K562 (cell line): ENCODE measurements around the gene SERPINB5. TPM values are rescaled to one million over a fixed set of nuclear protein-coding genes. Genes with fewer than 3 reads are reported as not detected.

ENCODE experiments used
- ATAC-seq: fragments of 200-7000 bp; cut with Tn5 transposase; 3 replicates; pipeline ENCODE4 v1.9.1; 2020; ENCODE audit warnings: moderate library complexity
- BruUV-seq: library from RNA; stranded (reverse); fragments of 400-500 nt; replicated peaks from 2 replicates; lab custom pipeline; 2021; lab: Mats Ljungman, UMichigan
- CTCF ChIA-PET: fragments of 300-600 bp; formaldehyde crosslinking; extraction: SDS; loops from one replicate; lab custom pipeline; 2021; ENCODE audit warnings: low intra/inter-chr PET ratio; lab: Yijun Ruan, JAX
- POLR2A ChIA-PET: fragments of 300-600, 350-650 bp; sonication (Branson Sonifier 250); formaldehyde crosslinking; extraction: SDS; loops from one replicate; lab custom pipeline; 2021; ENCODE audit warnings: antibody characterized with exemption, inconsistent platforms; lab: Yijun Ruan, JAX
- DNase-seq, 4 experiments: peaks; one replicate each; pipeline versions ENCODE4 v3.0.0 to v3.0.0-alpha.2; 2011 to 2018; ENCODE audit warnings: low spot score in 3 of 4, mixed read lengths in 3 of 4; ENCODE audit errors: extremely low read depth in 1 of 4
- FAIRE-seq: peaks from 2 replicates; lab custom pipeline; 2011; peaks lifted over from hg19 to GRCh38; lab: Jason Lieb, UNC
- H2AFZ ChIP-seq: 2 replicates; pipeline ENCODE4 v1.6.0; 2011; ENCODE audit warnings: low read depth, low read length, control low read depth, inconsistent platforms
- H3K27ac ChIP-seq: fragments of 200-600 bp; 3 replicates; pipeline ENCODE4 v1.8.0; 2011; ENCODE audit warnings: low read depth, mild to moderate bottlenecking, control low read depth, inconsistent platforms, low read length, moderate library complexity, mixed read lengths; ENCODE audit errors: extremely low read depth
- H3K27me3 ChIP-seq, 2 experiments: fragments of 300-600 bp in 1 of 2; 2 replicates in 1 of 2; 3 replicates in 1 of 2; pipeline versions ENCODE4 v1.6.0 to v1.8.0; 2011; ENCODE audit warnings: inconsistent platforms in 2 of 2, low read length in 2 of 2, mild to moderate bottlenecking in 1 of 2, mixed read lengths in 1 of 2, moderate library complexity in 1 of 2; ENCODE audit not compliant: control insufficient read depth in 2 of 2, insufficient read depth in 2 of 2
- H3K36me3 ChIP-seq: fragments of 300-600 bp; 3 replicates; pipeline ENCODE4 v1.8.0; 2011; ENCODE audit warnings: mild to moderate bottlenecking, low read length, inconsistent platforms; ENCODE audit not compliant: control insufficient read depth, insufficient read depth
- H3K4me1 ChIP-seq, 2 experiments: fragments of 200-600 bp in 1 of 2; replicated peaks in 1 of 2; 2 replicates in 1 of 2; 3 replicates in 1 of 2; pipeline versions ENCODE4 v1.5.1 to v1.8.0; 2011; ENCODE audit warnings: inconsistent platforms in 2 of 2, low read length in 2 of 2, mild to moderate bottlenecking in 1 of 2, mixed read lengths in 1 of 2, moderate library complexity in 1 of 2; ENCODE audit not compliant: control insufficient read depth in 2 of 2, insufficient read depth in 2 of 2
- H3K4me2 ChIP-seq: 2 replicates; pipeline ENCODE4 v1.6.1; 2011; ENCODE audit warnings: low read length, control low read depth, inconsistent platforms, mixed read lengths; ENCODE audit not compliant: insufficient read depth
- H3K4me3 ChIP-seq: fragments of 200-600 bp; sonication (generic), shearing (Covaris generic); 2 replicates; pipeline ENCODE4 v1.5.1; 2016; ENCODE audit warnings: control low read depth, inconsistent platforms
- H3K79me2 ChIP-seq: fragments of 200-600 bp; 3 replicates; pipeline ENCODE4 v1.8.0; 2011; ENCODE audit warnings: low read length, inconsistent platforms; ENCODE audit not compliant: control insufficient read depth, insufficient read depth
- H3K9ac ChIP-seq, 2 experiments: 2 replicates each; pipeline versions ENCODE4 v1.6.0 to v1.6.1; 2011; ENCODE audit warnings: low read depth in 2 of 2, low read length in 2 of 2, control low read depth in 1 of 2, inconsistent platforms in 1 of 2, mild to moderate bottlenecking in 1 of 2, mixed read lengths in 1 of 2; ENCODE audit not compliant: insufficient read depth in 1 of 2
- H3K9me1 ChIP-seq: one replicate; pipeline ENCODE4 v1.6.0; 2011; ENCODE audit warnings: inconsistent platforms, mild to moderate bottlenecking, low read length, moderate library complexity; ENCODE audit not compliant: control insufficient read depth, insufficient read depth
- H3K9me3 ChIP-seq: replicated peaks from 2 replicates; pipeline ENCODE4 v1.5.1; 2011; ENCODE audit warnings: low read depth, low read length, inconsistent platforms; ENCODE audit not compliant: control insufficient read depth, insufficient read depth
- H4K20me1 ChIP-seq: replicated peaks from 2 replicates; pipeline ENCODE4 v1.6.1; 2011; ENCODE audit warnings: low read length, inconsistent platforms, mixed read lengths; ENCODE audit not compliant: control insufficient read depth, insufficient read depth
- BDP1 ChIP-seq: IDR thresholded peaks from 3 replicates; pipeline ENCODE4 v1.6.1; 2011; ENCODE audit not compliant: insufficient read length, insufficient read depth
- FOXM1 ChIP-seq, 2 experiments: fragments of 450-650 bp in 1 of 2; sonication (generic) in 1 of 2; formaldehyde crosslinking in 1 of 2; IDR thresholded peaks; 2 replicates each; pipeline versions ENCODE4 v1.6.1 to v1.9.0; 2017 to 2022; ENCODE audit warnings: low read depth in 2 of 2, mild to moderate bottlenecking in 2 of 2, missing genetic modification reagents in 1 of 2, moderate library complexity in 1 of 2
- HSF4 ChIP-seq: fragments of 250-450 bp; sonication (Bioruptor Pico); IDR thresholded peaks from 2 replicates; pipeline ENCODE4 v2.1.2; 2022; ENCODE audit warnings: mild to moderate bottlenecking, moderate library complexity, borderline replicate concordance
- STAG1 ChIP-seq: sonication (generic); formaldehyde crosslinking; IDR thresholded peaks from 2 replicates; pipeline ENCODE4 v1.5.0; 2020; ENCODE audit warnings: missing genetic modification reagents, borderline replicate concordance
- WGBS: fragments of 100-300 bp; shearing (Covaris generic); methylation state at CpG from one replicate; pipeline ENCODE4 v1.1.6; 2016; ENCODE audit warnings: low coverage, mixed read lengths; ENCODE audit not compliant: insufficient coverage; ENCODE audit errors: missing lambda C conversion rate; 5-methylcytosine and 5-hydroxymethylcytosine counted together
- in situ Hi-C: fragments of 300-500 bp; cut with MboI; formaldehyde crosslinking; loops from 4 replicates; pipeline ENCODE4 v1.15.0; 2018; ENCODE audit warnings: inconsistent platforms, mixed read lengths
- intact Hi-C: fragments of 100-400 bp; cut with micrococcal nuclease; formaldehyde crosslinking; loops from 2 replicates; pipeline ENCODE4 v1.14.2; 2022
- polyA plus RNA-seq, 8 experiments: library from polyadenylated mRNA; depleted of rRNA in 4 of 8; stranded (reverse) in 5 of 8; unstranded in 3 of 8; fragments of >200 nt; fragmentation: Nextera tagmentation in 2 of 8; fragmentation: Illumina TruSeq in 1 of 8; extraction: Ambion mirVana in 2 of 8; extraction: Trizol in 1 of 8; gene quantifications; 2 replicates each; pipeline versions ENCODE4 v1.2.1 to v1.2.3, GENCODE V29; 2011 to 2014; ENCODE audit warnings: inconsistent platforms in 1 of 8, missing spikeins in 1 of 8
- total RNA-seq, 7 experiments: library from RNA; depleted of rRNA in 6 of 7; stranded (reverse); fragments of >200 nt in 6 of 7; fragmentation: Illumina TruSeq in 2 of 7; extraction: Trizol in 2 of 7; gene quantifications; 2 replicates each; pipeline versions ENCODE4 v1.2.1 to v1.2.3, GENCODE V29; 2011 to 2021; ENCODE audit warnings: low replicate concordance in 1 of 7
- TF ChIP-seq, protein P1 (sequence below), 2 experiments: fragments of 450-650 bp in 1 of 2; IDR thresholded peaks; 2 replicates each; pipeline ENCODE4 v1.6.1; 2011 to 2017; ENCODE audit warnings: low read depth in 2 of 2, antibody characterized with exemption in 1 of 2, borderline replicate concordance in 1 of 2, low read length in 1 of 2, mild to moderate bottlenecking in 1 of 2, mixed read lengths in 1 of 2; ENCODE audit not compliant: control insufficient read depth in 1 of 2
- TF ChIP-seq, protein P2 (sequence below): fragments of 450-650 bp; formaldehyde crosslinking; IDR thresholded peaks from 2 replicates; pipeline ENCODE4 v1.4.0; 2020; ENCODE audit warnings: mild to moderate bottlenecking

SERPINB5 gene
- total and polyA plus RNA-seq, 9 of the 15 experiments (the other 6 are each of a cell fraction or from before 2014, with no cell fraction given): 0.05 to 1.4 (median 0.49) TPM; not detected in 1

DNA sequence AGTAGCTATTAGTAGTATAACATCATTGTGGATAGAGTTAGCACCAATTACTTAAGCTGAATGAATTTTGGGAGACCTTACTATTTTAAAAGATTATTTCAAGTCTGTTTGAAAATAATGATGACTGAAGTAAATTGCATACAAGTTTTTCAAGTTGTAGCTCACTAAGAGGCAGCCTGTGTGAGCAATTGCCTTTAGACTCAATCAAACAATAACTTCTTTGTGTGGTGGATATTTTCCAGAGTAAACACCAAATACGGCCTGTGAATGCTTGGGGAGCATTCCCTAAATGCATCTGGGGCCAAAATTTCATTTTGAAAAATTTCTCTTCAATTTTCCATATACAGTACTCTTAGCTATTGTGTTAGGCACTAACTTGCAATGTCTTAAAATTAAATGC lies 73.3 kb downstream of the SERPINB5 start:
- POLR2A ChIA-PET: no interaction called here
- no peak for ATAC-seq

More for the DNA sequence above, 73.3 kb downstream of the SERPINB5 start:
- 0% methylated on average over 1 of the region's 1 CpG for WGBS
- DNase-seq: no peak
- Histone ChIP-seq H3K4me3 (no peak overlapping the region), H2AFZ (no peak overlapping the region), H3K4me1 (no peaks in the 10 kb centered on the region)
- CTCF ChIA-PET: no interaction called here
- TF ChIP-seq BDP1 (no peak), STAG1 (no peak), FOXM1 (IDR thresholded peaks at IDR 0.05; ENCODE audit: low read depth) (no peak), FOXM1 (CRISPR knock-in tag; IDR thresholded peaks at IDR 0.05; ENCODE audit: low read depth) (no peak), HSF4 (no peak)
- TF ChIP-seq, protein P1, sequence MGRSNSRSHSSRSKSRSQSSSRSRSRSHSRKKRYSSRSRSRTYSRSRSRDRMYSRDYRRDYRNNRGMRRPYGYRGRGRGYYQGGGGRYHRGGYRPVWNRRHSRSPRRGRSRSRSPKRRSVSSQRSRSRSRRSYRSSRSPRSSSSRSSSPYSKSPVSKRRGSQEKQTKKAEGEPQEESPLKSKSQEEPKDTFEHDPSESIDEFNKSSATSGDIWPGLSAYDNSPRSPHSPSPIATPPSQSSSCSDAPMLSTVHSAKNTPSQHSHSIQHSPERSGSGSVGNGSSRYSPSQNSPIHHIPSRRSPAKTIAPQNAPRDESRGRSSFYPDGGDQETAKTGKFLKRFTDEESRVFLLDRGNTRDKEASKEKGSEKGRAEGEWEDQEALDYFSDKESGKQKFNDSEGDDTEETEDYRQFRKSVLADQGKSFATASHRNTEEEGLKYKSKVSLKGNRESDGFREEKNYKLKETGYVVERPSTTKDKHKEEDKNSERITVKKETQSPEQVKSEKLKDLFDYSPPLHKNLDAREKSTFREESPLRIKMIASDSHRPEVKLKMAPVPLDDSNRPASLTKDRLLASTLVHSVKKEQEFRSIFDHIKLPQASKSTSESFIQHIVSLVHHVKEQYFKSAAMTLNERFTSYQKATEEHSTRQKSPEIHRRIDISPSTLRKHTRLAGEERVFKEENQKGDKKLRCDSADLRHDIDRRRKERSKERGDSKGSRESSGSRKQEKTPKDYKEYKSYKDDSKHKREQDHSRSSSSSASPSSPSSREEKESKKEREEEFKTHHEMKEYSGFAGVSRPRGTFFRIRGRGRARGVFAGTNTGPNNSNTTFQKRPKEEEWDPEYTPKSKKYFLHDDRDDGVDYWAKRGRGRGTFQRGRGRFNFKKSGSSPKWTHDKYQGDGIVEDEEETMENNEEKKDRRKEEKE (IDR thresholded peaks at IDR 0.05; ENCODE audit: borderline replicate concordance in 1 of 2, control insufficient read depth in 1 of 2, low read depth in 2 of 2, low read length in 1 of 2): no peak
- TF ChIP-seq, protein P2, sequence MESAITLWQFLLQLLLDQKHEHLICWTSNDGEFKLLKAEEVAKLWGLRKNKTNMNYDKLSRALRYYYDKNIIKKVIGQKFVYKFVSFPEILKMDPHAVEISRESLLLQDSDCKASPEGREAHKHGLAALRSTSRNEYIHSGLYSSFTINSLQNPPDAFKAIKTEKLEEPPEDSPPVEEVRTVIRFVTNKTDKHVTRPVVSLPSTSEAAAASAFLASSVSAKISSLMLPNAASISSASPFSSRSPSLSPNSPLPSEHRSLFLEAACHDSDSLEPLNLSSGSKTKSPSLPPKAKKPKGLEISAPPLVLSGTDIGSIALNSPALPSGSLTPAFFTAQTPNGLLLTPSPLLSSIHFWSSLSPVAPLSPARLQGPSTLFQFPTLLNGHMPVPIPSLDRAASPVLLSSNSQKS: no peak
- TF ChIP-seq, all 486 proteins: peak for 0
- Histone ChIP-seq H3K27me3 (no peaks in the 10 kb centered on the region), H3K9me1 (no peaks in the 10 kb centered on the region), H3K27ac (no peak overlapping the region), H3K9me3 (no peaks in the 10 kb centered on the region), H3K79me2 (no peaks in the 10 kb centered on the region), H3K4me2 (no peak overlapping the region), H3K36me3 (no peaks in the 10 kb centered on the region), H4K20me1 (no peaks in the 10 kb centered on the region), H3K9ac (no peak overlapping the region)
- no TSS peak for BruUV-seq
- intact Hi-C loops (no loop called here), in situ Hi-C loops (no loop called here)
- no peak for FAIRE-seq
